GM18951 (cell line): ENCODE measurements around the gene MNT.

ENCODE experiments used
- POLR2A ChIP-seq: IDR thresholded peaks from 4 replicates; pipeline ENCODE4 v1.6.1; 2011; ENCODE audit warnings: mild to moderate bottlenecking; ENCODE audit not compliant: insufficient read length, insufficient read depth; ENCODE audit errors: extremely low read depth
- in situ Hi-C: fragments of 300-500 bp; cut with MboI; formaldehyde crosslinking; loops from one replicate; pipeline ENCODE4 v1.12.0; 2022; ENCODE audit warnings: low sequenced_read_pairs, mixed read lengths, inconsistent platforms; ENCODE audit not compliant: unreplicated experiment

MNT gene

GRCh38 chr17:2395258-2396181 is 5.3 kb downstream of the MNT start:
- in situ Hi-C loops = no loop called here
- no peak for TF ChIP-seq POLR2A

- in situ Hi-C loops = no loop called here
- no peak for TF ChIP-seq POLR2A
These were observed 6.1 kb downstream of the MNT start for GRCh38 chr17:2394775-2395201.

- in situ Hi-C loops = no loop called here
- TF ChIP-seq POLR2A = no peak
These were observed 6.7 kb downstream of the MNT start for GRCh38 chr17:2393954-2394749.

GRCh38 chr17:2393174-2393953 is 7.5 kb downstream of the MNT start:
- in situ Hi-C loops = no loop called here
- peak; percentile 63 for TF ChIP-seq POLR2A

- in situ Hi-C loops = no loop called here
- TF ChIP-seq POLR2A = peak; percentile 74
These were observed 8.3 kb downstream of the MNT start for GRCh38 chr17:2392252-2393173.

- TF ChIP-seq POLR2A = no peak
- in situ Hi-C loops = no loop called here
These were observed 9.1 kb downstream of the MNT start for GRCh38 chr17:2391597-2392251.

- in situ Hi-C loops = no loop called here
These were observed 10.5 kb downstream of the MNT start for GRCh38 chr17:2390199-2390836.

GRCh38 chr17:2388683-2389055 is 12.2 kb downstream of the MNT start:
- in situ Hi-C loops = no loop called here
- no peak for TF ChIP-seq POLR2A

More at GRCh38 chr17:2390199-2390836, 10.5 kb downstream of the MNT start:
- no peak for TF ChIP-seq POLR2A

- in situ Hi-C loops = no loop called here
These were observed 12.7 kb downstream of the MNT start for GRCh38 chr17:2388020-2388682.

GRCh38 chr17:2387086-2388019 is 13.5 kb downstream of the MNT start:
- no peak for TF ChIP-seq POLR2A
- in situ Hi-C loops = no loop called here

More at GRCh38 chr17:2388020-2388682, 12.7 kb downstream of the MNT start:
- no peak for TF ChIP-seq POLR2A
